Activated CD8-positive, alpha-beta memory T cell treated with anti-CD3 and anti-CD28 coated beads, Interleukin-2, amount 10 ng/mL, durations not matched to agents 7 days and 5 days (primary cell): ENCODE results near the gene TKTL1. TPM values are rescaled to one million over a fixed set of nuclear protein-coding genes. Genes with fewer than 3 reads are reported as not detected.

Experiments
- ATAC-seq: fragments of 150-1000 bp; cut with Tn5 transposase; one replicate; pipeline ENCODE4 v1.10.0; 2021; ENCODE audit warnings: moderate library complexity
- CTCF ChIA-PET: fragments of 350-600 bp; sonication (Branson Sonifier 250); formaldehyde crosslinking; loops from one replicate; lab custom pipeline; 2021; ENCODE audit warnings: antibody characterized with exemption; lab: Charles Lee
- DNase-seq: peaks from one replicate; pipeline ENCODE4 v3.0.0-alpha.2; 2020
- H3K27ac Mint-ChIP-seq: one replicate; pipeline ENCODE4 v1.8.0; 2021; ENCODE audit warnings: mild to moderate bottlenecking, mixed read lengths
- H3K27me3 Mint-ChIP-seq: one replicate; pipeline ENCODE4 v1.8.0; 2021; ENCODE audit warnings: mixed read lengths
- H3K36me3 Mint-ChIP-seq: one replicate; pipeline ENCODE4 v1.8.0; 2021; ENCODE audit warnings: mild to moderate bottlenecking, mixed read lengths
- H3K4me1 Mint-ChIP-seq: one replicate; pipeline ENCODE4 v1.8.0; 2021; ENCODE audit warnings: mixed read lengths
- H3K4me3 Mint-ChIP-seq: one replicate; pipeline ENCODE4 v1.8.0; 2021; ENCODE audit warnings: mild to moderate bottlenecking, moderate library complexity, mixed read lengths
- H3K9me3 Mint-ChIP-seq: one replicate; pipeline ENCODE4 v1.8.0; 2022; ENCODE audit warnings: low read depth, mixed read lengths
- total RNA-seq, 2 experiments: library from RNA; stranded (reverse); gene quantifications; one replicate each; pipeline ENCODE4 v1.2.3, GENCODE V29; 2021

The TKTL1 gene
- total RNA-seq, 2 experiments from 2014 or later: 0.75 to 1.1 TPM

DNA sequence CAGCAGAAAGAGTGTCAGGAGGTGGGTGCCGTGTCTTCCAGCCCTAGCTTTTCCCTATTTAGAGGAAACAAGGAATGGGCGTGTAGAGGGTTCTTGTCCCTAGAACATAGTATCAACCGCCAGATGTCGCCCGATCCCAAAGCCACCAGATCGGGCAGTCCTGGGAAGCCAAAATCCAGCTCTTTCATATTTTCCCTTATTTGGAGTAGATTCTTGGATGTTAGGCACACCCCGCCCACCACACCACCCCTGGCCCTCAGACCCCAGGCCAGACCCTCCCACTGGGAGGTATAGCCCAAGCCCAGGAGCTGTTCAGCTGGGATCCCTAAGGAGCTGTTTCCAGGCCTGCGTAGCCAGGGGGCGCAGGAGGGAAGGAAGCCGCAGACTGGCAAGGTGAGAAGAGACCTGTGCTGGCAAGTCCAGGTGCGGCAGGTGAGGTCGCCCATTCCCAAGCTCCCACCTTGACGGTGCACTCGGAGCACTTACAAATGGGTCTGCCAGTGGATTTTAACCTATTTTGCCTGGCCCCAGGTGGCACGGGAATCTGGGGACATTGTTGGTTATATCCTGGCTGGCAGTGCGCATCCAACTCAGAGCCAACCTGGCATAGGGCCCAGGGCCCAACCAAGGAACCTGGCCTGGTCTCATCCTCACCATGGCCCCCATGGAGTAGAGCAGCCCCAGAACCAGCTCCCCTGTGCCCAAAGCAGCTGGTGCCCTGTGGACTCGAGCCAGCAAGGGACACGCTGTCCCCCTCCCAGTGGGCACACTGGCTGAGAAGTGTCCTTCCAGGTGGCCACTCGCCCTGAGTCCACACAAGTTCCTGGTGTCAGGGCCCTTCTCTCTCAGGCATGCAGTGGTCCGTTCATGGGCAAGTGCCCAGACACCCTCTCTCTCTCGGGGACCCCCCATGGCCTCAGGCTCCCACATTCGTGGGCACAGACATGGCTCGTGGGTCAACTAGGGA lies 78.0 kb downstream of the TKTL1 start:
- Mint-ChIP-seq H3K27ac (peak overlapping the region; percentile 77), H3K4me3 (peak overlapping the region; percentile 81)
- DNase-seq: no peak

DNA sequence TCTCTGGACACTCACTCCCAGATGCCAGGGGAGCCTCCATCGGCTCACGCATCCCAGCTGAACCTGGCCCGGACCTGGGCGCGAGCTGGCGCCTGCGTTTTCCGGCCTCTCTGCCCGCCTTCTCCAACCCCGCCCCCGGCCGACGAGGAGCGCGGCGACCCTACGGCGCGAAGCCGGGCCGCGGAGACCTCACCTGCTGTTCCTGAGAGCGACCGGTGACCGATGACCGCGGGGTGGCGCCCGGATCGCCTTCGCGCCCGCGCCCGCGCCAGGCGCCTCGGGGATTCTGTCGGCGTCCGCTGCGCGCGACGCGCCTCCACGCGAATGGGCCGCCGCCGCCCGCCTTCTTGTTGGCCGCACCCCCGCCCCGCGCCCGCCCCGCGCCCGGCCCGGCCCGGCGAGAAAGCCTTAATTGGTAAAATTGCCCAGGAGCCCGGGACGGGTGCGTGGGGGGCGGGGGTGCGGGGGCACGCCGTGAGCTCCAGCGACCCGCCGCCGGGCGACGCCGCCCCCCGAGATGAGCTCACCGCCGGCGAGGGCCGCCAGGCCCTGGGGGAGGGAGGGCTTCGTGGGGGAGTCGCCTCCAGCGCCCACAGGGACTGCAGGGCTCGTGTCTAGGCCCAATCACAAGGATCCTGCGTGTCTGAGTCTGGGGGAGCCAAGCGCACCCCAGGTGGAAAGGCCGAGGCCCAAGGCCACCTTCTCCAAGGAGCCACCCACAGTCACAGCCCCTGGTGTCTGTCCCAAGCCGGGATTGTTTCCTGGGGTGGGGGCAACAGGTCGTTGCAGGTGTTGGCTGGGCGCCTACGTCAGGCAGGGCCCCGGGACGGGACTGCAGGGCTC lies 78.9 kb downstream of the TKTL1 start, which contains the start of gene FLNA:
Gene FLNA (minus strand): TSS at position 322 of the 843 bp plus-strand sequence. CDS start 3,389 bp downstream, outside the sequence.
- peak within 1 kb of the TSS; percentile 77 for H3K27ac Mint-ChIP-seq
- no peaks in the 10 kb centered on the region for H3K27me3 Mint-ChIP-seq
- no peaks in the 10 kb centered on the region for H3K9me3 Mint-ChIP-seq
- H3K36me3 Mint-ChIP-seq: peaks cover 10% of the 10 kb centered on the region
- CTCF ChIA-PET: interaction anchor here (0.6 to 2.1 kb wide), 8 partner anchors 10 to 162 kb away, joined by 3 to 8 read pairs (median 4); partner anchors contain the start of gene RPL10
- peak; percentile 48 for DNase-seq
- peak within 1 kb of the TSS; percentile 81 for H3K4me3 Mint-ChIP-seq
- peaks cover 25% of the 10 kb centered on the region for H3K4me1 Mint-ChIP-seq
- ATAC-seq: no peak

More for the DNA sequence above, 78.0 kb downstream of the TKTL1 start:
- Mint-ChIP-seq H3K36me3 (peaks cover 10% of the 10 kb centered on the region), H3K9me3 (no peaks in the 10 kb centered on the region), H3K27me3 (no peaks in the 10 kb centered on the region), H3K4me1 (peaks cover 25% of the 10 kb centered on the region)
- no peak for ATAC-seq
- CTCF ChIA-PET: interaction anchor here (0.6 to 2.1 kb wide), 17 partner anchors 10 to 360 kb away, joined by 3 to 8 read pairs (median 3); partner anchors contain the start of genes RPL10, SLC10A3 and UBL4A

DNA sequence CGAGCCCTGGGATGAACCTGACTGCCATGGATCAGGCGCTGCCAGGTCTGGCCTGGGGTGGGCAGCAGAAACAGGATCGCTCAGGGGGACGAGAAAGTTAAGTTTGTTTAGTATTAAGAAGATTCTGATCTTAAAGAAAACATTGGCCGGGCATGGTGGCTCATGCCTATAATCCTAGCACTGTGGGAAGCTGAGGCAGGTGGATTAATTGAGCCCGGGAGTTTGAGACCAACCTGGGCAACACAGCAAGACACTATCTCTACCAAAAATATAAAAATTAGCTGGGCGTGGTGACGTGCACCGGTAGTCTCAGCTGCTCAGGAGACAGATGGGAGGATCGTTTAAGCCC lies 79.5 kb downstream of the TKTL1 start:
- Mint-ChIP-seq H3K27ac (peak overlapping the region; percentile 56), H3K9me3 (no peaks in the 10 kb centered on the region), H3K36me3 (peaks cover 8% of the 10 kb centered on the region), H3K4me1 (peaks cover 28% of the 10 kb centered on the region), H3K27me3 (no peaks in the 10 kb centered on the region), H3K4me3 (peak overlapping the region; percentile 48)
- DNase-seq: no peak
- ATAC-seq: no peak
- CTCF ChIA-PET: no interaction called here

DNA sequence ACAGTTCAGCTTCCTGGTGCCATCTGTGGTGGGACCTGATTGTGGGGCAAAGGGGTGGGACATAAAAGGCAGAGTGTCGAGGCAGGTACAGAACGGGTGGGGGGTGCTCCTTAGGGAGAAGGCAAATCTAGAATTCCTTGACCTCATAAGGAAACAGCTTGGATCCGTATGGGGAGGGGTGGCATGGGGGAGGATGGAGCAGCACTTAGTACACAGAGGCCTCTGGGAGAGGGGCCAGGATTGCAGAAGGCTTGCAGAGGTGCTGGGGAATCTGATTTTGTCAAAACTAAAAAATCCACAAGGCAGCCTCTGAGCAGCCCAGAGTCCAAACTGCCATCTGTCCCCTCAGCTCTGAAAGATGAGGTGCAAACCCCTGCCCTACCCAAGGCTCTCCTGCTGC lies 81.2 kb downstream of the TKTL1 start:
- ATAC-seq: no peak
- peak overlapping the region; percentile 13 for H3K4me3 Mint-ChIP-seq
- peak overlapping the region; percentile 85 for H3K27ac Mint-ChIP-seq
- H3K4me1 Mint-ChIP-seq: peaks cover 37% of the 10 kb centered on the region
- peaks cover 9% of the 10 kb centered on the region for H3K36me3 Mint-ChIP-seq
- H3K27me3 Mint-ChIP-seq: no peaks in the 10 kb centered on the region
- no peaks in the 10 kb centered on the region for H3K9me3 Mint-ChIP-seq
- CTCF ChIA-PET: interaction anchor here (1.1 kb wide), 2 partner anchors 21 kb away, joined by 3 to 4 read pairs; partner anchors contain the start of gene RPL10
- no peak for DNase-seq

DNA sequence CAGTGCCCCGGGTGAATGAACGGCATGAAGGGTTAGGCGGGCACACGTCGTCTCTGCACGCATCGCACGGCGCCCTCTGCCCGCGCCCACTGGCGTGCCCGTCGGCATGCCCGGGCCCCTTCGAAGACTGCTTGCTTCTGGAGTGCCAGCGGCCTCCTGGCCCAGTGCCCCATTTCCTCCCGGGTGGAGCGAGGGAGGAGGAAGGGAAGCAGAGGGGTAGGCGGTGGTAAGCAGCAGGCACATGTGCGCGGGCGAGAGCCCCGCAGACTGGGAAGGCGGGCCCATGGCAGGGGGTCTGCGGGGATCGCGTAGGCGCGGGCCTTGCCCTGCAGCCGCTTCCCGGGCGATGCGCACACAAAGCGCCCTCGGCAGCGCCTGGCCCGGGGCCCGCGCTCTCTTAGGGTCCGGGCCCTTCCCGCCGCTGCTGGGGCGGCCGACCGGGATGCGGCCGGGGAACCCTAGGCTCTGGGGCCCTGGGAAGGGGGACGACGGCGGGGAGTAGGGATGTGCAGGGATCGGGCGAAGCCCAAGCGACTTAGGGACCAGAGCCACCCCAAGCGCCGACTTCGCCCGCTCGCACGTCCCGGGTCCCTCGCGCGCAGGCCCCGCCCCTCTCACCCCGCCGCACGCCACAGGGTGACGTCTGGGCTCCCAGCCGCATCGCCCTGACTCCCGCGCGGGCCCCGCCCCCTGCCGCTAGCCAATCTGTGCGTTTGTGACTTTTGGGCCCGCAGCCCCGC lies 82.6 kb downstream of the TKTL1 start:
- H3K27ac Mint-ChIP-seq: peak overlapping the region; percentile 85
- peaks cover 30% of the 10 kb centered on the region for H3K4me1 Mint-ChIP-seq
- DNase-seq (peak; percentile 55), ATAC-seq (peak; percentile 4)
- H3K36me3 Mint-ChIP-seq: peaks cover 9% of the 10 kb centered on the region
- no peaks in the 10 kb centered on the region for H3K27me3 Mint-ChIP-seq
- no peaks in the 10 kb centered on the region for H3K9me3 Mint-ChIP-seq
- H3K4me3 Mint-ChIP-seq: peak overlapping the region; percentile 68
- CTCF ChIA-PET: interaction anchor here (1.1 kb wide), 2 partner anchors 8 to 20 kb away, joined by 4 to 5 read pairs; partner anchors contain the start of gene RPL10

DNA sequence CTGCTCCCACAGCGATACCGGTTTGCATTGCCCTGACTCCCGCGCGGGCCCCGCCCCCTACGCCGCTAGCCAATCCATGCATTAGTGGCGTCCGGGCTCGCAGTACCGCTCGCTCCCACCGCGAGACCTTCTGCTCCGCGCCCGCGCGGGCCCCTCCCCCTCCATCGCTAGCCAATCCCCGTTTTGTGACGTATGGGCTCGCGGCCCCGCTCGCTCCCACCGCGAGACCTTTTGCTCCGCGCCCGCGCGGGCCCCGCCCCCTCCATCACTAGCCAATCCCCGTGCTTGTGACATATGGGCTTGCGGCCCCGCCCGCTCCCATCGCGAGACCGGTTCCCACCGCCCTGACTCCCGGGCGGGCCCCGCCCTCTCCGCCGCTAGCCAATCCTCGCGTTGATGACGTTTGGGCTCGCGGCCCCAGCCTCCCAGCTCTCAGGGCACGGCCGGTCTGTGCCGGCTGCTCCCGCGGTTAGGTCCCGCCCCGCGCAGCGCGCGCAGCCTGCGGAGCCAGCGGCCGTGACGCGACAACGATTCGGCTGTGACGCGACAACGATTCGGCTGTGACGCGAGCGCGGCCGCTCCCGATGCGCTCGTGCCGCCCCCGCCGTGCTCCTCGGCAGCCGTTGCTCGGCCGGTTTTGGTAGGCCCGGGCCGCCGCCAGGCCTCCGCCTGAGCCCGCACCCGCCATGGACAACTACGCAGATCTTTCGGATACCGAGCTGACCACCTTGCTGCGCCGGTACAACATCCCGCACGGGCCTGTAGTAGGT lies 83.4 kb downstream of the TKTL1 start, which contains the start of gene EMD:
Gene EMD (plus strand): TSS at position 497 of the 770 bp plus-strand sequence. CDS start 190 bp downstream, at position 687.
- peak; percentile 97 for DNase-seq
- H3K9me3 Mint-ChIP-seq: no peaks in the 10 kb centered on the region
- H3K27me3 Mint-ChIP-seq: no peaks in the 10 kb centered on the region
- CTCF ChIA-PET: interaction anchor here (1.1 kb wide), 1 partner anchor 8 kb away, joined by 5 read pairs; no protein-coding TSS in a partner anchor
- H3K4me3 Mint-ChIP-seq: peak within 1 kb of the TSS; percentile 78
- H3K27ac Mint-ChIP-seq: peak within 1 kb of the TSS; percentile 85
- peaks cover 9% of the 10 kb centered on the region for H3K36me3 Mint-ChIP-seq
- ATAC-seq: peak; percentile 86
- H3K4me1 Mint-ChIP-seq: peaks cover 30% of the 10 kb centered on the region

DNA sequence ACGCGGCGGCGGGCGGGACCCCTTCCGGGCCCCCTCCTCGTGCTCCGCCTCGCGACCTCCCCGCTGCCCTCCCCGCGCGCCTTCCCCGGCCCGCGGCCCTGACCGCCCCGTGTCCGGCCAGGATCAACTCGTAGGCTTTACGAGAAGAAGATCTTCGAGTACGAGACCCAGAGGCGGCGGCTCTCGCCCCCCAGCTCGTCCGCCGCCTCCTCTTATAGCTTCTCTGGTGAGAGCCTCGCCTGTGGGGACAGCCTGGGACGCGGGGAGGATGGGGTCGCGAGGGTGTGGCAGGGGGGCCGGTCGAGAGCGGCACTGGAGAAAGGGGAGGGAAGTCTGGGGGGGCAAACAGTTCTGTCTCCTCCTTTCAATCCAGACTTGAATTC lies 84.0 kb downstream of the TKTL1 start:
- Mint-ChIP-seq H3K27me3 (no peaks in the 10 kb centered on the region), H3K4me1 (peaks cover 30% of the 10 kb centered on the region), H3K27ac (peak overlapping the region; percentile 85), H3K36me3 (peaks cover 9% of the 10 kb centered on the region), H3K4me3 (peak overlapping the region; percentile 78), H3K9me3 (no peaks in the 10 kb centered on the region)
- DNase-seq (no peak), ATAC-seq (no peak)
- CTCF ChIA-PET: interaction anchor here (1.1 kb wide), 1 partner anchor 9 kb away, joined by 5 read pairs; no protein-coding TSS in a partner anchor

Other genes with a start within 250 kb of the TKTL1 start
- 10 to 100 TPM; 81.1 to 84.5 TPM for gene MECP2, start 198.1 kb upstream of the TKTL1 start, total RNA-seq
- not detected for gene OPN1LW, start 151.6 kb upstream of the TKTL1 start, total RNA-seq
- not detected for gene OPN1MW, start 113.2 kb upstream of the TKTL1 start, total RNA-seq
- gene OPN1MW2, start 76.0 kb upstream of the TKTL1 start, total RNA-seq: not detected
- gene OPN1MW3, start 38.2 kb upstream of the TKTL1 start, total RNA-seq: not detected
- gene TEX28, start 671 bp upstream of the TKTL1 start, total RNA-seq: not detected
- 1,000 to 10,000 TPM; 1,602 to 2,011 TPM for gene FLNA, start 78.8 kb downstream of the TKTL1 start, total RNA-seq
- 10 to 100 TPM; 64.6 to 70.2 TPM for gene EMD, start 83.5 kb downstream of the TKTL1 start, total RNA-seq
- gene RPL10, start 102.6 kb downstream of the TKTL1 start, total RNA-seq: 1,000 to 10,000 TPM; 2,013 to 2,356 TPM
- 10 to 100 TPM; 18.4 to 19.6 TPM for gene DNASE1L1, start 113.5 kb downstream of the TKTL1 start, total RNA-seq
- gene TAFAZZIN, start 115.7 kb downstream of the TKTL1 start, total RNA-seq: 10 to 100 TPM; 77.1 to 90.2 TPM
- gene ATP6AP1, start 132.9 kb downstream of the TKTL1 start, total RNA-seq: 10 to 100 TPM; 42.0 to 48.4 TPM
- gene GDI1, start 141.4 kb downstream of the TKTL1 start, total RNA-seq: 100 to 1,000 TPM in 1 of 2 experiments, 10 to 100 TPM in 1; 99.0 to 117 TPM
- gene FAM50A, start 148.3 kb downstream of the TKTL1 start, total RNA-seq: 10 to 100 TPM; 66.2 to 70.5 TPM
- 10 to 100 TPM; 42.3 to 48.5 TPM for gene PLXNA3, start 162.5 kb downstream of the TKTL1 start, total RNA-seq
- 10 to 100 TPM; 38.8 to 39.0 TPM for gene LAGE3, start 183.5 kb downstream of the TKTL1 start, total RNA-seq
- gene UBL4A, start 190.8 kb downstream of the TKTL1 start, total RNA-seq: 10 to 100 TPM; 48.1 to 53.2 TPM
- gene SLC10A3, start 194.8 kb downstream of the TKTL1 start, total RNA-seq: 10 to 100 TPM; 24.3 to 24.9 TPM
- 10 to 100 TPM; 21.5 to 31.7 TPM for gene FAM3A, start 220.4 kb downstream of the TKTL1 start, total RNA-seq